GM23338 (cell line): ENCODE measurements around the gene MUS81. TPM values are rescaled to one million over a fixed set of nuclear protein-coding genes. Genes with fewer than 3 reads are reported as not detected.

Experiments used
- ATAC-seq: fragments of 200-7000 bp; cut with Tn5 transposase; 3 replicates; pipeline ENCODE4 v1.9.1; 2020
- DNase-seq: peaks from one replicate; pipeline ENCODE4 v3.0.0-alpha.2; 2015; ENCODE audit warnings: low spot score
- H2AFZ ChIP-seq: fragments of 200-600 bp; sonication (generic); 2 replicates; pipeline ENCODE4 v1.8.0; 2016; ENCODE audit warnings: antibody characterized with exemption, mild to moderate bottlenecking, moderate library complexity
- H3F3A ChIP-seq: fragments of 200-600 bp; sonication (generic); replicated peaks from 2 replicates; pipeline ENCODE4 v1.8.0; 2017; ENCODE audit warnings: antibody characterized with exemption, mixed run types, low read depth
- H3K27ac ChIP-seq: fragments of 200-600 bp; sonication (generic); 2 replicates; pipeline ENCODE4 v1.6.1; 2016; ENCODE audit warnings: low read depth
- H3K27me3 ChIP-seq: fragments of 200-600 bp; sonication (generic); 2 replicates; pipeline ENCODE4 v1.8.0; 2016; ENCODE audit warnings: mild to moderate bottlenecking, mixed run types, moderate library complexity; ENCODE audit not compliant: insufficient read depth
- H3K36me3 ChIP-seq: fragments of 200-600 bp; sonication (generic); 2 replicates; pipeline ENCODE4 v1.8.0; 2016; ENCODE audit warnings: mild to moderate bottlenecking; ENCODE audit not compliant: insufficient read depth
- H3K4me1 ChIP-seq: fragments of 200-600 bp; sonication (generic); 2 replicates; pipeline ENCODE4 v1.8.0; 2016; ENCODE audit warnings: mild to moderate bottlenecking, moderate library complexity; ENCODE audit not compliant: insufficient read depth
- H3K4me2 ChIP-seq: fragments of 200-600 bp; sonication (generic); 2 replicates; pipeline ENCODE4 v1.7.1; 2017; ENCODE audit warnings: mixed run types
- H3K4me3 ChIP-seq: fragments of 200-600 bp; sonication (generic); 2 replicates; pipeline ENCODE4 v1.6.1; 2016; ENCODE audit warnings: mixed run types
- H3K79me2 ChIP-seq: fragments of 200-600 bp; sonication (generic); replicated peaks from 2 replicates; pipeline ENCODE4 v1.8.0; 2017; ENCODE audit warnings: mild to moderate bottlenecking; ENCODE audit not compliant: insufficient read depth
- H3K9me2 ChIP-seq: fragments of 200-600 bp; sonication (generic); 2 replicates; pipeline ENCODE4 v1.8.0; 2017; ENCODE audit not compliant: insufficient read depth
- H4K20me1 ChIP-seq: fragments of 200-600 bp; sonication (generic); replicated peaks from 2 replicates; pipeline ENCODE4 v1.8.0; 2017; ENCODE audit warnings: mild to moderate bottlenecking; ENCODE audit not compliant: insufficient read depth
- H3K27ac Mint-ChIP-seq: 2 replicates; pipeline ENCODE4 v1.8.0; 2020; ENCODE audit warnings: inconsistent platforms, mild to moderate bottlenecking, moderate library complexity, mixed read lengths
- H3K27me3 Mint-ChIP-seq: 3 replicates; pipeline ENCODE4 v1.8.0; 2022; ENCODE audit warnings: low read depth, mild to moderate bottlenecking, moderate library complexity, mixed read lengths, inconsistent platforms; ENCODE audit not compliant: insufficient read depth, poor library complexity
- H3K36me3 Mint-ChIP-seq: 3 replicates; pipeline ENCODE4 v1.8.0; 2021; ENCODE audit warnings: low read depth, mild to moderate bottlenecking, inconsistent platforms, moderate library complexity, mixed read lengths
- H3K4me1 Mint-ChIP-seq: 3 replicates; pipeline ENCODE4 v1.8.0; 2020; ENCODE audit warnings: mild to moderate bottlenecking, inconsistent platforms, mixed read lengths
- H3K4me3 Mint-ChIP-seq: 3 replicates; pipeline ENCODE4 v1.8.0; 2021; ENCODE audit warnings: moderate library complexity, mild to moderate bottlenecking, inconsistent platforms, mixed read lengths
- H3K9me3 Mint-ChIP-seq: 3 replicates; pipeline ENCODE4 v1.8.0; 2020; ENCODE audit warnings: moderate library complexity, mild to moderate bottlenecking, inconsistent platforms, mixed read lengths
- CREB1 ChIP-seq: fragments of 250-450 bp; sonication (Bioruptor Pico); IDR thresholded peaks from 2 replicates; pipeline ENCODE4 v1.5.0; 2020; ENCODE audit warnings: low read depth, mild to moderate bottlenecking, moderate library complexity
- CTCF ChIP-seq, 2 experiments: fragments of 200-600 bp in 1 of 2; sonication (generic) in 1 of 2; conservative IDR thresholded peaks; 2 replicates each; pipeline versions ENCODE4 v1.5.1 to v1.6.1; 2016 to 2017; ENCODE audit warnings: antibody characterized with exemption in 2 of 2, low read depth in 2 of 2, mild to moderate bottlenecking in 2 of 2, moderate library complexity in 1 of 2
- ETS1 ChIP-seq: IDR thresholded peaks from 2 replicates; pipeline ENCODE4 v1.6.1; 2016; ENCODE audit warnings: antibody characterized with exemption
- EZH2 ChIP-seq: fragments of 200-600 bp; sonication (generic); IDR thresholded peaks from one replicate; pipeline ENCODE4 v1.8.0; 2017; ENCODE audit warnings: antibody characterized with exemption, mild to moderate bottlenecking, low read depth; ENCODE audit not compliant: unreplicated experiment
- JUNB ChIP-seq: IDR thresholded peaks from one replicate; pipeline ENCODE4 v1.6.1; 2016; ENCODE audit warnings: antibody characterized with exemption; ENCODE audit not compliant: unreplicated experiment
- NANOG ChIP-seq: IDR thresholded peaks from 2 replicates; pipeline ENCODE4 v1.6.1; 2016; ENCODE audit warnings: antibody characterized with exemption, borderline replicate concordance
- POLR2AphosphoS5 ChIP-seq: IDR thresholded peaks from 2 replicates; pipeline ENCODE4 v1.6.1; 2016; ENCODE audit warnings: antibody characterized with exemption, low read depth
- REST ChIP-seq: IDR thresholded peaks from one replicate; pipeline ENCODE4 v1.6.1; 2018; ENCODE audit warnings: antibody characterized with exemption; ENCODE audit not compliant: unreplicated experiment
- ZNF331 ChIP-seq: fragments of 250-450 bp; sonication (Bioruptor Pico); IDR thresholded peaks from 2 replicates; pipeline ENCODE4 v1.5.0; 2020; ENCODE audit warnings: low read depth, mild to moderate bottlenecking, moderate library complexity
- polyA plus RNA-seq: library from polyadenylated mRNA; unstranded; fragments of >200 nt; fragmentation: Nextera tagmentation; extraction: Ambion mirVana; gene quantifications from 2 replicates; pipeline ENCODE4 v1.2.1, GENCODE V29; 2016
- total RNA-seq: library from RNA; depleted of rRNA; stranded (reverse); fragments of >200 nt; shearing (Covaris generic); gene quantifications from 2 replicates; pipeline ENCODE4 v1.2.3, GENCODE V29; 2014

Gene MUS81
- total and polyA plus RNA-seq, 2 experiments from 2014 or later, result 38.5 to 48.6 TPM

GRCh38 chr11:65885231-65885630 is 25.0 kb downstream of the MUS81 start:
- Histone ChIP-seq H3K4me2 (no peak overlapping the region), H4K20me1 (peaks cover 18% of the 10 kb centered on the region; the same call in 1 of the 2 replicates), H3F3A (peaks cover 39% of the 10 kb centered on the region), H3K4me3 (no peak overlapping the region), H3K79me2 (0 out of 2 replicates have a peak, but pooled peaks cover 9% of the 10 kb centered on the region), H3K27ac (no peak overlapping the region), H3K4me1 (peaks cover 20% of the 10 kb centered on the region), H2AFZ (no peak overlapping the region), H3K36me3 (peaks cover 14% of the 10 kb centered on the region; the same call in 1 of the 2 replicates), H3K9me2 (no peaks in the 10 kb centered on the region), H3K27me3 (peaks cover 13% of the 10 kb centered on the region)
- Mint-ChIP-seq H3K4me3 (no peak overlapping the region), H3K27ac (no peak overlapping the region), H3K9me3 (peaks cover 2% of the 10 kb centered on the region; the same call in 1 of the 3 replicates), H3K36me3 (peaks cover 45% of the 10 kb centered on the region), H3K4me1 (peaks cover 27% of the 10 kb centered on the region), H3K27me3 (peaks cover 26% of the 10 kb centered on the region)
- ATAC-seq (no peak), DNase-seq (no peak)
- TF ChIP-seq REST (no peak), JUNB (no peak), CTCF (conservative IDR thresholded peaks at IDR 0.05; ENCODE audit: low read depth in 2 of 2) (no peak), POLR2AphosphoS5 (no peak), EZH2 (no peak), NANOG (no peak), ZNF331 (CRISPR knock-in tag) (no peak), ETS1 (no peak), CREB1 (CRISPR knock-in tag) (no peak)
